Measurements from ENCODE around the gene KIF3B.
"Not testable (repeated sequence)": the region's sequence is repeated elsewhere in the genome, so short reads cannot be mapped to it uniquely, and the experiment has no call there.

Gene KIF3B

GRCh38 chr20:32315891-32316290, 38.4 kb downstream of the KIF3B start:
- Histone ChIP-seq H3K27me3 (ENCODE audit: control insufficient read depth, insufficient read depth, low read length) (no peaks in the 10 kb centered on the region), H3K9me3 (ENCODE audit: control insufficient read depth, low read length) (no peaks in the 10 kb centered on the region), H3K79me2 (peaks cover 7% of the 10 kb centered on the region), H3K9ac (no peak overlapping the region), H2AFZ (no peak overlapping the region), H3K27ac (no peak overlapping the region), H3K4me3 (ENCODE audit: low read depth, low read length) (no peak overlapping the region), H3K4me2 (ENCODE audit: low read length) (no peak overlapping the region), H3K4me1 (no peaks in the 10 kb centered on the region), H3K36me3 (ENCODE audit: control insufficient read depth, insufficient read depth, low read length) (no peaks in the 10 kb centered on the region)
- no peak for TF ChIP-seq CTCF (IDR thresholded peaks at IDR 0.05)

DNA sequence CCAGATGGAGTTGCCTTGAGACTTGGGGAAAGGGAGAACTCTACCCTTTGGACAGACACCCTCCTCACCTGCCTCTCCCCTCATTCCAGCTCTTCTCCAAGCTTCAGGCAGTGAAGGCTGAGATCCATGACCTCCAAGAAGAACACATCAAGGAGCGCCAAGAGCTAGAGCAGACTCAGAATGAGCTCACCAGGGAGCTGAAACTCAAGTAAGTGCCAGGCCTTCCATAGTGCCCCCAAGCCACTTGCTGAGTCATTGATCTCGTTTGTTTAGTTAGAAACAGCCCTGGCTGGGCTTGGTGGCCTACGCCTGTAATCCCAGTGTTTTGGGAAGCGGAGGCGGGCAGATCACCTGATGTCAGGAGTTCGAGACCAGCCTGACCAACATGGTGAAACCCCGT, 39.2 kb downstream of the KIF3B start:
- Histone ChIP-seq H3K27me3 (ENCODE audit: control insufficient read depth, insufficient read depth, low read length) (no peaks in the 10 kb centered on the region), H3K36me3 (ENCODE audit: control insufficient read depth, insufficient read depth, low read length) (no peaks in the 10 kb centered on the region), H3K9me3 (ENCODE audit: control insufficient read depth, low read length) (no peaks in the 10 kb centered on the region), H3K79me2 (peaks cover 6% of the 10 kb centered on the region), H3K27ac (no peak overlapping the region), H3K4me2 (ENCODE audit: low read length) (no peak overlapping the region), H3K4me1 (no peaks in the 10 kb centered on the region), H3K4me3 (ENCODE audit: low read depth, low read length) (no peak overlapping the region), H3K9ac (no peak overlapping the region), H2AFZ (no peak overlapping the region)
- no peak for TF ChIP-seq CTCF (IDR thresholded peaks at IDR 0.05)

- no peak overlapping the region for H3K4me3 ChIP-seq (ENCODE audit: low read depth, low read length)
- H3K27ac ChIP-seq, result no peak overlapping the region
- H3K27me3 ChIP-seq (ENCODE audit: control insufficient read depth, insufficient read depth, low read length), result no peaks in the 10 kb centered on the region
- no peaks in the 10 kb centered on the region for H3K36me3 ChIP-seq (ENCODE audit: control insufficient read depth, insufficient read depth, low read length)
- no peak overlapping the region for H3K9ac ChIP-seq
- H3K79me2 ChIP-seq, result peaks cover under 1% of the 10 kb centered on the region
- no peak for TF ChIP-seq CTCF (IDR thresholded peaks at IDR 0.05)
- H3K9me3 ChIP-seq (ENCODE audit: control insufficient read depth, low read length), result no peaks in the 10 kb centered on the region
- H3K4me2 ChIP-seq (ENCODE audit: low read length), result no peak overlapping the region
- no peak overlapping the region for H2AFZ ChIP-seq
- H3K4me1 ChIP-seq, result no peaks in the 10 kb centered on the region
These were observed 41.6 kb downstream of the KIF3B start for GRCh38 chr20:32319100-32319499.

GRCh38 chr20:32320305-32320704, 42.9 kb downstream of the KIF3B start:
- no peaks in the 10 kb centered on the region for H3K9me3 ChIP-seq (ENCODE audit: control insufficient read depth, low read length)
- H3K4me1 ChIP-seq, result no peaks in the 10 kb centered on the region
- no peak overlapping the region for H3K4me2 ChIP-seq (ENCODE audit: low read length)
- no peak overlapping the region for H3K4me3 ChIP-seq (ENCODE audit: low read depth, low read length)
- no peak overlapping the region for H3K9ac ChIP-seq
- no peaks in the 10 kb centered on the region for H3K79me2 ChIP-seq
- no peak overlapping the region for H2AFZ ChIP-seq
- H3K27me3 ChIP-seq (ENCODE audit: control insufficient read depth, insufficient read depth, low read length), result no peaks in the 10 kb centered on the region
- no peaks in the 10 kb centered on the region for H3K36me3 ChIP-seq (ENCODE audit: control insufficient read depth, insufficient read depth, low read length)
- H3K27ac ChIP-seq, result no peak overlapping the region
- TF ChIP-seq CTCF (IDR thresholded peaks at IDR 0.05), result no peak

DNA sequence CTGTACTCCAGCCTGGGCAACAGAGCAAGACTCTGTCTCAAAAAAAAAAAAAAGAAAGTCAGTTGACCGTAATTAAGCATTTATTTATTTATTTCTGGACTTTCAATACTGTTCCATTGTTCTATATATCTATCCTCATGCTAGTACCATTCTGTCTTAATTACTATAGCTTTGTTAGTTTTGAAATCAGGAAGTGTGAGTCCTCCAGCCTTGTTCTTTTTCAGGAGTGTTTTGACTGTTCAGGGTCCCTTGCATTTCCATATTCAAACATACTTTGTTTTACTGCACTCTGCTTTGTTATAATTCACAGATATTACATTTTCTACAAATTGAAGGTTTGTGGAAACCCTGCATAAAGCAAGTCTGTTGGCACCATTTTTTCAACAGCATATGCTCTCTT, 43.9 kb downstream of the KIF3B start:
- no peak overlapping the region for H2AFZ ChIP-seq
- H3K36me3 ChIP-seq (ENCODE audit: control insufficient read depth, insufficient read depth, low read length), result no peaks in the 10 kb centered on the region
- no peak for TF ChIP-seq CTCF (IDR thresholded peaks at IDR 0.05)
- H3K4me2 ChIP-seq (ENCODE audit: low read length), result no peak overlapping the region
- no peak overlapping the region for H3K4me3 ChIP-seq (ENCODE audit: low read depth, low read length)
- no peaks in the 10 kb centered on the region for H3K27me3 ChIP-seq (ENCODE audit: control insufficient read depth, insufficient read depth, low read length)
- H3K9ac ChIP-seq, result no peak overlapping the region
- H3K79me2 ChIP-seq, result no peaks in the 10 kb centered on the region
- H3K9me3 ChIP-seq (ENCODE audit: control insufficient read depth, low read length), result no peaks in the 10 kb centered on the region
- H3K27ac ChIP-seq, result no peak overlapping the region
- H3K4me1 ChIP-seq, result no peaks in the 10 kb centered on the region

- H2AFZ ChIP-seq; H3K4me3 ChIP-seq (ENCODE audit: low read depth, low read length); H3K4me1 ChIP-seq; H3K9ac ChIP-seq; H3K27me3 ChIP-seq (ENCODE audit: control insufficient read depth, insufficient read depth, low read length); H3K79me2 ChIP-seq; H3K27ac ChIP-seq; H3K4me2 ChIP-seq (ENCODE audit: low read length); H3K9me3 ChIP-seq (ENCODE audit: control insufficient read depth, low read length); H3K36me3 ChIP-seq (ENCODE audit: control insufficient read depth, insufficient read depth, low read length): not testable (repeated sequence)
These were observed 44.8 kb downstream of the KIF3B start for GRCh38 chr20:32322260-32322659.

DNA sequence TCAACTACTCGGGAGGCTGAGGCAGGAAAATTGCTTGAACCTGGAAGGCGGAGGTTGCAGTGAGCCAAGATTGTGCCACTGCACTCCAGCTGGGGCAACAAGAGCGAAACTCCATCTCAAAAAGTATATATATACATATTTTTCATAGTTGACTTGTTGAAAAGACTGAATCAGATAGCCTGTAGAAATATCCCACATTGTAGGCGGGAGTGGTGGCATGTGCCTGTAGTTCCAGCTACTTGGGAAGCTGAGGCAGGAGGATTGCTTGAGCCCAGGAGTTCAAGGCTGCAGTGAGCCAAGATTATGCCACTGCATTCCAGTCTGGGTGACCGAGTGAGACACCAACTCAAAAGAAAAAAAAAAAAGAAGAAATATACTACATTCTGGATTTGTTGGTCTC, 46.3 kb downstream of the KIF3B start:
- H3K9me3 ChIP-seq (ENCODE audit: control insufficient read depth, low read length); H3K79me2 ChIP-seq; H3K4me2 ChIP-seq (ENCODE audit: low read length): not testable (repeated sequence)

More for the DNA sequence above, 46.3 kb downstream of the KIF3B start:
- not testable (repeated sequence) for H3K27ac ChIP-seq; H3K4me3 ChIP-seq (ENCODE audit: low read depth, low read length); H3K27me3 ChIP-seq (ENCODE audit: control insufficient read depth, insufficient read depth, low read length); H3K4me1 ChIP-seq; H3K36me3 ChIP-seq (ENCODE audit: control insufficient read depth, insufficient read depth, low read length); H2AFZ ChIP-seq; H3K9ac ChIP-seq

All from parathyroid adenoma (tissue), 2 donors.